Erythroblast (primary cell): ENCODE results near the gene VPS52.

Source experiments
- GATA1 ChIP-seq: IDR thresholded peaks from 2 replicates; pipeline ENCODE4 v1.6.1; 2011; ENCODE audit warnings: low read depth, mild to moderate bottlenecking, control low read depth, low read length, moderate library complexity
- POLR2A ChIP-seq: IDR thresholded peaks from 2 replicates; pipeline ENCODE4 v1.6.1; 2011; ENCODE audit warnings: mild to moderate bottlenecking, low read length

DNA sequence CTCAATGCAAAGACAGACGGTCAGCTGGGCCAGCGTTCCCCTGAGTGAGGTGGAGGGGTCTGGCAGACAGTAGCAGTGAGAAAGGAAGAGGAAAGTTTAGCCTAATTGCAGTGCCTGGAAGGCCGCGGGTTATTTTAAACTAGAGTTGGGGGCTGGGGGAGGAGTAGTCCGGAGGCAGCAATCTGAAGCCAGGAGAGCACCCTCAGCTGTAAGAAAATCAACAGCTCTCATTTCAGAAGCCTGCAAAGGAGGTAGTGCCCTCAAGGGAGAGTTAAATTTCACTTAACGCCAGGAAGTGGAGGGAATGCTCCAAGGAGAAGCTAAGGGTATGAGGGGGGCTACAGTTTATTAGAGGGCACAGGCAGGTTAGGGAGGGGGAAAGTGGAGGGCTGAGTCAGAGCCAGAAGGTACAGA, 36.4 kb downstream of the VPS52 start:
- no peak for TF ChIP-seq POLR2A
- TF ChIP-seq GATA1: no peak
